Smooth muscle cell (in vitro differentiated cells): ENCODE data around the gene FCHSD2. TPM values are rescaled to one million over a fixed set of nuclear protein-coding genes. Genes with fewer than 3 reads are reported as not detected.

Experiments used
- DNase-seq: peaks from one replicate; lab custom pipeline; 2025; ENCODE audit not compliant: unreplicated experiment; lab: John Stamatoyannopoulos, UW
- H2AFZ ChIP-seq: fragments of 200-600 bp; sonication (generic); 2 replicates; pipeline ENCODE4 v1.6.0; 2016; ENCODE audit warnings: antibody characterized with exemption, low read depth, mild to moderate bottlenecking
- H3F3A ChIP-seq: fragments of 200-600 bp; sonication (generic); 2 replicates; pipeline ENCODE4 v1.6.0; 2017; ENCODE audit warnings: antibody characterized with exemption, low read depth
- H3K27ac ChIP-seq: fragments of 200-600 bp; sonication (generic); 2 replicates; pipeline ENCODE4 v1.5.1; 2016; ENCODE audit warnings: low read depth, mild to moderate bottlenecking
- H3K27me3 ChIP-seq: fragments of 200-600 bp; sonication (generic); 2 replicates; pipeline ENCODE4 v1.6.1; 2016; ENCODE audit warnings: low read depth, mild to moderate bottlenecking
- H3K36me3 ChIP-seq: fragments of 200-600 bp; sonication (generic); 2 replicates; pipeline ENCODE4 v1.5.1; 2016; ENCODE audit warnings: low read depth
- H3K4me1 ChIP-seq: fragments of 200-600 bp; sonication (generic); 2 replicates; pipeline ENCODE4 v1.5.1; 2016; ENCODE audit warnings: low read depth
- H3K4me2 ChIP-seq: fragments of 200-600 bp; sonication (generic); 2 replicates; pipeline ENCODE4 v1.6.0; 2016; ENCODE audit warnings: mild to moderate bottlenecking
- H3K4me3 ChIP-seq: fragments of 200-600 bp; sonication (generic); 2 replicates; pipeline ENCODE4 v1.5.1; 2016; ENCODE audit warnings: mild to moderate bottlenecking
- H3K79me2 ChIP-seq: fragments of 200-600 bp; sonication (generic); 2 replicates; pipeline ENCODE4 v1.6.0; 2016; ENCODE audit warnings: low read depth, mild to moderate bottlenecking
- H3K9ac ChIP-seq: fragments of 200-600 bp; sonication (generic); 2 replicates; pipeline ENCODE4 v1.6.0; 2016; ENCODE audit warnings: low read depth
- H3K9me3 ChIP-seq: fragments of 200-600 bp; sonication (generic); replicated peaks from 2 replicates; pipeline ENCODE4 v1.5.1; 2016; ENCODE audit warnings: low read depth
- H4K20me1 ChIP-seq: fragments of 200-600 bp; sonication (generic); 2 replicates; pipeline ENCODE4 v1.6.0; 2016; ENCODE audit warnings: low read depth
- WGBS: methylation state at CpG from one replicate; pipeline ENCODE4 v1.1.7; 2016; ENCODE audit warnings: low lambda C conversion rate; 5-methylcytosine and 5-hydroxymethylcytosine counted together
- polyA plus RNA-seq: library from polyadenylated mRNA; unstranded; fragments of >200 nt; fragmentation: Nextera tagmentation; extraction: Ambion mirVana; gene quantifications from 2 replicates; pipeline ENCODE4 v1.2.1, GENCODE V29; 2016
- total RNA-seq: library from RNA; depleted of rRNA; stranded (reverse); fragments of >200 nt; gene quantifications from 2 replicates; pipeline ENCODE4 v1.2.3, GENCODE V29; 2014
- TF ChIP-seq, protein P1 (sequence below): fragments of 200-600 bp; sonication (generic); IDR thresholded peaks from 2 replicates; pipeline ENCODE4 v1.5.1; 2017; ENCODE audit warnings: borderline replicate concordance, mild to moderate bottlenecking, antibody characterized with exemption; ENCODE audit not compliant: insufficient read depth, poor library complexity, severe bottlenecking

FCHSD2 gene
- total and polyA plus RNA-seq, 2 experiments from 2014 or later, result 14.6 to 24.3 TPM

DNA sequence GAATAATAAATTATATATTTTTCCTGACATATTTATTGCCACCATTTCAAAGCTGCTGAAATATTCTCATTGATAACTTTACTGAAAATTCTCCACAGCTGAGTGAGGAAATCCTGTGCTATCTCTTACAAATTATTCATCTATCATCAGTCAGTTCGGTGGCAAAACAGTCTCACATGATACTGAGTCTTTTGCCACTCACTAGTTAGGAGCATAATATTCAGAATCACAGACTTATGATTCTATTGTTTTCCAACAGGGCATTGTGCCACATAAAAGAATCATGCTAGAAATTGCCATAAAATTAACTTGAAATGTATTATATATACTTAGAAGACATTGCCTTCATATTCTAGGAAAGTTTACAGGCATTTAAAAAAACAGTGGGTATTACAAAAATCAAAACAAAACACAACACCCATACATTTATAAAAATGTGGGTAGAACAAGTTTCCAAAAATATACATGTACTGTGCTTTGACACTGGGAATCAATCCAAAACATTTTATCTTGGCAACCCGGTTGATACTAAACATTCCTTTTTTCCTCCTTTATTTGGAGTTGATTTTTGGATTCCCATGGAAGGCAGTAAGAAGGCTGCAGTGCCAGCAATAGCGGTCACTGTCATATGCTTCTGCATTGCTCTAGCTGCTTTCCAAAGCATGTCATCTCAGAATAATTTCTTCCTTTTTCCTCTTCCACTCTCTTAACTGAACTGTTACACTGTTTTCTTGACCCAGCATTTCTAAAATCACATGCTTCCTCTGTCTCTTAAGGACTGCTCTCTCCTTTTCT is 285.4 kb downstream of the FCHSD2 start:
- Histone ChIP-seq H3K9me3 (no peaks in the 10 kb centered on the region), H3K4me3 (no peak overlapping the region), H3K27ac (no peak overlapping the region), H3K9ac (no peak overlapping the region), H2AFZ (no peak overlapping the region), H3K4me1 (no peaks in the 10 kb centered on the region), H3K79me2 (no peaks in the 10 kb centered on the region), H3F3A (no peaks in the 10 kb centered on the region), H3K4me2 (no peak overlapping the region), H4K20me1 (no peaks in the 10 kb centered on the region), H3K36me3 (peaks cover 5% of the 10 kb centered on the region), H3K27me3 (no peaks in the 10 kb centered on the region)
- TF ChIP-seq, protein P1, sequence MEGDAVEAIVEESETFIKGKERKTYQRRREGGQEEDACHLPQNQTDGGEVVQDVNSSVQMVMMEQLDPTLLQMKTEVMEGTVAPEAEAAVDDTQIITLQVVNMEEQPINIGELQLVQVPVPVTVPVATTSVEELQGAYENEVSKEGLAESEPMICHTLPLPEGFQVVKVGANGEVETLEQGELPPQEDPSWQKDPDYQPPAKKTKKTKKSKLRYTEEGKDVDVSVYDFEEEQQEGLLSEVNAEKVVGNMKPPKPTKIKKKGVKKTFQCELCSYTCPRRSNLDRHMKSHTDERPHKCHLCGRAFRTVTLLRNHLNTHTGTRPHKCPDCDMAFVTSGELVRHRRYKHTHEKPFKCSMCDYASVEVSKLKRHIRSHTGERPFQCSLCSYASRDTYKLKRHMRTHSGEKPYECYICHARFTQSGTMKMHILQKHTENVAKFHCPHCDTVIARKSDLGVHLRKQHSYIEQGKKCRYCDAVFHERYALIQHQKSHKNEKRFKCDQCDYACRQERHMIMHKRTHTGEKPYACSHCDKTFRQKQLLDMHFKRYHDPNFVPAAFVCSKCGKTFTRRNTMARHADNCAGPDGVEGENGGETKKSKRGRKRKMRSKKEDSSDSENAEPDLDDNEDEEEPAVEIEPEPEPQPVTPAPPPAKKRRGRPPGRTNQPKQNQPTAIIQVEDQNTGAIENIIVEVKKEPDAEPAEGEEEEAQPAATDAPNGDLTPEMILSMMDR, result no peak
- WGBS, result 53% methylated on average over 3 of the region's 3 CpGs
- no peak for DNase-seq

DNA sequence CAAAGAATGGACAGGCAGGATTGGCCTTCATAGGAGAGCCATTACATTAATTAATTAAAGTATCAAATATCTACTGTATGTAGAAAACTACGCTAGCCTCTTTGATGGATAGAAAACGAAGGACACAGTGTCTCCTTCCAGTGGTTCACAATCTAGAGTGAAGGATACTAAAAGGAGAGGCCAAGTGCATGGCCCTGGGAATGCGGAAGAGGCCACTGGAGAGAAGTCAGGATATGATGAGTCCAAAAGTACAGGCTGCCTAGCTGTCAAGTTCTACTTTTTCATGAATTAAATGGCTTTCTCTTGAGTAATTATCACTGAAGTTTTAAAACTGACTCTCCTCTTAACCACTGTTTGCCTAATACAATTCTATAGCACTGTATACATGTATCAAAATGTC is 286.1 kb downstream of the FCHSD2 start:
- Histone ChIP-seq H3K4me2 (no peak overlapping the region), H3K27me3 (no peaks in the 10 kb centered on the region), H3K4me3 (no peak overlapping the region), H3K9ac (no peak overlapping the region), H3K79me2 (no peaks in the 10 kb centered on the region), H3K36me3 (peaks cover 5% of the 10 kb centered on the region), H2AFZ (no peak overlapping the region), H3F3A (no peaks in the 10 kb centered on the region), H3K4me1 (no peaks in the 10 kb centered on the region), H4K20me1 (no peaks in the 10 kb centered on the region), H3K9me3 (no peaks in the 10 kb centered on the region), H3K27ac (no peak overlapping the region)
- TF ChIP-seq, protein P1, result no peak
- WGBS, result 92% methylated on average over 3 of the region's 3 CpGs
- no peak for DNase-seq

DNA sequence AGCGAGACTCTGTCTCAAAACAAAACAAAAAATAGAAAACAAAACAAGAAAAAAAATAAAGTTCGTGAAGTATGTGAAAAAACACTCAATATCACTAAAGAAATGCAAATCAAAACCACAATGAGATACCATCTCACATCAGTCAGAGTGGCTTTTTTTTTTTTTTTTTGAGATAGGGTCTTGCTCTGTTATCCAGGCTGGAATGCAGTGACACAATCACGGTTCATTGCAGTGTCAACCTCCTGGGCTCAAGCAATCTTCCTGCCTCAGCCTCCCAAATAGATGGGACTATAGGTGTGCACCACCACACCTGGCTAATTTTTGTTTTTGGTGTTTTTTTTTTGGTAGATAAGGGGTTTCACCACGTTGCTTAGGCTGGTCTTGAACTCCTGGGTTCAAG is 290.4 kb downstream of the FCHSD2 start:
- Histone ChIP-seq H4K20me1 (no peaks in the 10 kb centered on the region), H3K4me2 (no peak overlapping the region), H3K9me3 (no peaks in the 10 kb centered on the region), H2AFZ (no peak overlapping the region), H3K4me1 (no peaks in the 10 kb centered on the region), H3K9ac (no peak overlapping the region), H3F3A (no peaks in the 10 kb centered on the region), H3K27me3 (no peaks in the 10 kb centered on the region), H3K79me2 (no peaks in the 10 kb centered on the region), H3K4me3 (no peak overlapping the region), H3K27ac (no peak overlapping the region), H3K36me3 (no peaks in the 10 kb centered on the region)
- WGBS, result 92% methylated on average over 4 of the region's 4 CpGs
- TF ChIP-seq, protein P1, result no peak
- DNase-seq, result no peak

DNA sequence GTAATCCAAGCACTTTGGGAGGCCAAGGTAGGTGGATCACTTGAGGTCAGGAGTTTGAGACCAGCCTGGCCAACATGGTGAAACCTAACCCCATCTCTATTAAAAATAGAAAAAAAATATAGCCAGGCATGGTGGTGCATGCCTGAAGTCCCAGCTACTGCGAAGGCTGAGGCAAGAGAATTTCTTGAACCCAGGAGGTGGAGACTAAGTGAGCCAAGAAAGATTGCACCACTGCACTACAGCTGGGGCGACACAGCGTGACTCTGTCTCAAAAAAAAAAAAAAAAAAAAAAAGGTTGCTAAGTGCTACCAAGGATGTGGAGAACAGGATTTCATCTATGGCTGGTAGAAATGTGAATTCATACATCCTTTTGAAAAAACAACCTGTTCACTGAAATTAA is 291.3 kb downstream of the FCHSD2 start:
- WGBS, result 97% methylated on average over 3 of the region's 3 CpGs

More for the DNA sequence above, 291.3 kb downstream of the FCHSD2 start:
- Histone ChIP-seq H3K36me3 (no peaks in the 10 kb centered on the region), H3K9me3 (no peaks in the 10 kb centered on the region), H3K79me2 (no peaks in the 10 kb centered on the region), H3F3A (no peaks in the 10 kb centered on the region), H2AFZ (no peak overlapping the region), H3K27ac (no peak overlapping the region), H4K20me1 (no peaks in the 10 kb centered on the region), H3K4me2 (no peak overlapping the region), H3K27me3 (no peaks in the 10 kb centered on the region), H3K4me1 (no peaks in the 10 kb centered on the region), H3K4me3 (no peak overlapping the region), H3K9ac (no peak overlapping the region)
- DNase-seq, result no peak
- TF ChIP-seq, protein P1, result no peak
